Measurements from ENCODE around the gene EFHB.
"Not testable (repeated sequence)": the region's sequence is repeated elsewhere in the genome, so short reads cannot be mapped to it uniquely, and the experiment has no call there.

Gene EFHB

GRCh38 chr3:19932422-19932821 lies 1.6 kb downstream of the EFHB start:
- in situ Hi-C loops (cut with MboI; ENCODE audit: low sequenced_read_pairs), result no loop called here

GRCh38 chr3:19931767-19932188 lies 2.2 kb downstream of the EFHB start:
- in situ Hi-C loops (cut with MboI; ENCODE audit: low sequenced_read_pairs), result no loop called here

- in situ Hi-C loops (cut with MboI; ENCODE audit: low sequenced_read_pairs), result no loop called here
Observed at GRCh38 chr3:19931180-19931692, 2.8 kb downstream of the EFHB start.

- in situ Hi-C loops (cut with MboI; ENCODE audit: low sequenced_read_pairs), result no loop called here
Observed at GRCh38 chr3:19920401-19921080, 13.5 kb downstream of the EFHB start.

- in situ Hi-C loops (cut with MboI; ENCODE audit: low sequenced_read_pairs), result no loop called here
Observed at GRCh38 chr3:19917167-19917566, 16.9 kb downstream of the EFHB start.

- in situ Hi-C loops (cut with MboI; ENCODE audit: low sequenced_read_pairs), result no loop called here
Observed at GRCh38 chr3:19911452-19911851, 22.6 kb downstream of the EFHB start.

GRCh38 chr3:19907523-19907922 lies 26.5 kb downstream of the EFHB start:
- in situ Hi-C loops (cut with MboI; ENCODE audit: low sequenced_read_pairs), result no loop called here

GRCh38 chr3:19903649-19904048 lies 30.4 kb downstream of the EFHB start:
- in situ Hi-C loops (cut with MboI; ENCODE audit: low sequenced_read_pairs), result no loop called here

- in situ Hi-C loops (cut with MboI; ENCODE audit: low sequenced_read_pairs), result no loop called here
Observed at GRCh38 chr3:19901918-19902317, 32.1 kb downstream of the EFHB start.

- in situ Hi-C loops (cut with MboI; ENCODE audit: low sequenced_read_pairs), result no loop called here
Observed at GRCh38 chr3:19901337-19901736, 32.7 kb downstream of the EFHB start.

GRCh38 chr3:19899833-19900232 lies 34.2 kb downstream of the EFHB start:
- in situ Hi-C loops (cut with MboI; ENCODE audit: low sequenced_read_pairs), result not testable (repeated sequence)

- in situ Hi-C loops (cut with MboI; ENCODE audit: low sequenced_read_pairs), result no loop called here
Observed at GRCh38 chr3:19899264-19899663, 34.8 kb downstream of the EFHB start.

GRCh38 chr3:19898721-19899120 lies 35.3 kb downstream of the EFHB start:
- in situ Hi-C loops (cut with MboI; ENCODE audit: low sequenced_read_pairs), result no loop called here

- in situ Hi-C loops (cut with MboI; ENCODE audit: low sequenced_read_pairs), result no loop called here
Observed at GRCh38 chr3:19891740-19892139, 42.3 kb downstream of the EFHB start.

- in situ Hi-C loops (cut with MboI; ENCODE audit: low sequenced_read_pairs), result no loop called here
Observed at GRCh38 chr3:19888428-19889152, 45.4 kb downstream of the EFHB start.

GRCh38 chr3:19887122-19887521 lies 46.9 kb downstream of the EFHB start:
- in situ Hi-C loops (cut with MboI; ENCODE audit: low sequenced_read_pairs), result not testable (repeated sequence)

- in situ Hi-C loops (cut with MboI; ENCODE audit: low sequenced_read_pairs), result no loop called here
Observed at GRCh38 chr3:19886404-19886803, 47.6 kb downstream of the EFHB start.

GRCh38 chr3:19885468-19885867 lies 48.5 kb downstream of the EFHB start:
- in situ Hi-C loops (cut with MboI; ENCODE audit: low sequenced_read_pairs), result no loop called here

- in situ Hi-C loops (cut with MboI; ENCODE audit: low sequenced_read_pairs), result no loop called here
Observed at GRCh38 chr3:19881852-19882251, 52.2 kb downstream of the EFHB start.

GRCh38 chr3:19881036-19881435 lies 53.0 kb downstream of the EFHB start:
- in situ Hi-C loops (cut with MboI; ENCODE audit: low sequenced_read_pairs), result no loop called here

- in situ Hi-C loops (cut with MboI; ENCODE audit: low sequenced_read_pairs), result no loop called here
Observed at GRCh38 chr3:19877656-19878055, 56.4 kb downstream of the EFHB start.

GRCh38 chr3:19866751-19867347 lies 67.2 kb downstream of the EFHB start:
- in situ Hi-C loops (cut with MboI; ENCODE audit: low sequenced_read_pairs), result no loop called here

All from hTERT RPE-1 (cell line).